ENCODE measurements around the gene SNRNP48.

DNA sequence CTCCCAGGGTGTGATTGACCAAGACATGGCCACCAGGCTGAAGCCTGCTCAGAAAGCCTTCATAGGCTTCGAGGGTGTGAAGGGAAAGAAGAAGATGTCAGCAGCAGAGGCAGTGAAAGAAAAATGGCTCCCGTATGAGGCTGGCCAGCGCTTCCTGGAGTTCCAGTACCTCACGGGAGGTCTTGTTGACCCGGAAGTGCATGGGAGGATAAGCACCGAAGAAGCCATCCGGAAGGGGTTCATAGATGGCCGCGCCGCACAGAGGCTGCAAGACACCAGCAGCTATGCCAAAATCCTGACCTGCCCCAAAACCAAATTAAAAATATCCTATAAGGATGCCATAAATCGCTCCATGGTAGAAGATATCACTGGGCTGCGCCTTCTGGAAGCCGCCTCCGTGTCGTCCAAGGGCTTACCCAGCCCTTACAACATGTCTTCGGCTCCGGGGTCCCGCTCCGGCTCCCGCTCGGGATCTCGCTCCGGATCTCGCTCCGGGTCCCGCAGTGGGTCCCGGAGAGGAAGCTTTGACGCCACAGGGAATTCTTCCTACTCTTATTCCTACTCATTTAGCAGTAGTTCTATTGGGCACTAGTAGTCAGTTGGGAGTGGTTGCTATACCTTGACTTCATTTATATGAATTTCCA is 4.6 kb upstream of the SNRNP48 start:
- TF ChIP-seq, protein P1, sequence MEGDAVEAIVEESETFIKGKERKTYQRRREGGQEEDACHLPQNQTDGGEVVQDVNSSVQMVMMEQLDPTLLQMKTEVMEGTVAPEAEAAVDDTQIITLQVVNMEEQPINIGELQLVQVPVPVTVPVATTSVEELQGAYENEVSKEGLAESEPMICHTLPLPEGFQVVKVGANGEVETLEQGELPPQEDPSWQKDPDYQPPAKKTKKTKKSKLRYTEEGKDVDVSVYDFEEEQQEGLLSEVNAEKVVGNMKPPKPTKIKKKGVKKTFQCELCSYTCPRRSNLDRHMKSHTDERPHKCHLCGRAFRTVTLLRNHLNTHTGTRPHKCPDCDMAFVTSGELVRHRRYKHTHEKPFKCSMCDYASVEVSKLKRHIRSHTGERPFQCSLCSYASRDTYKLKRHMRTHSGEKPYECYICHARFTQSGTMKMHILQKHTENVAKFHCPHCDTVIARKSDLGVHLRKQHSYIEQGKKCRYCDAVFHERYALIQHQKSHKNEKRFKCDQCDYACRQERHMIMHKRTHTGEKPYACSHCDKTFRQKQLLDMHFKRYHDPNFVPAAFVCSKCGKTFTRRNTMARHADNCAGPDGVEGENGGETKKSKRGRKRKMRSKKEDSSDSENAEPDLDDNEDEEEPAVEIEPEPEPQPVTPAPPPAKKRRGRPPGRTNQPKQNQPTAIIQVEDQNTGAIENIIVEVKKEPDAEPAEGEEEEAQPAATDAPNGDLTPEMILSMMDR (optimal IDR thresholded peaks at IDR 0.05 in 1 of 3, IDR thresholded peaks at IDR 0.05 in 1 of 3, conservative IDR thresholded peaks at IDR 0.05 in 1 of 3; ENCODE audit: extremely low read depth in 1 of 3, insufficient read depth in 2 of 3, low read length in 3 of 3) = no peak
- TF ChIP-seq EZH2 (IDR thresholded peaks at IDR 0.05; ENCODE audit: low read length) = no peak
